ENCODE data around the gene GCHFR. TPM values are rescaled to one million over a fixed set of nuclear protein-coding genes. Genes with fewer than 3 reads are reported as not detected.
A peak's percentile ranks its signal among the peaks of the same experiment; 100 is the strongest.

The GCHFR gene
- total RNA-seq (2014; rRNA removed; shearing (Covaris generic)), result 0.82 and 1.3 TPM in 2 replicates
- polyA plus RNA-seq (2015; cell fraction: cytosol; rRNA removed), result 2.0 TPM in 1 of 2 replicates, not detected in the other
- not detected in 2 replicates for polyA plus RNA-seq (2015; cell fraction: nucleus; rRNA removed)

GRCh38 chr15:40763801-40764628 is at the start of gene GCHFR:
GCHFR (plus strand) TSS chr15:40764068; CDS start chr15:40764181, 113 bp downstream.
- no peak for DNase-seq (ENCODE audit: low read depth, low spot score)

GRCh38 chr15:40714144-40714543 is 49.7 kb upstream of the GCHFR start:
- no peak for DNase-seq (ENCODE audit: low read depth, low spot score)
- in situ Hi-C loops (cut with HindIII; ENCODE audit: low pct_unique_long_range_greater_than_20kb, low sequenced_read_pairs), result no loop called here

More at GRCh38 chr15:40763801-40764628, at the start of gene GCHFR:
- in situ Hi-C loops (cut with HindIII; ENCODE audit: low pct_unique_long_range_greater_than_20kb, low sequenced_read_pairs), result no loop called here

GRCh38 chr15:40716165-40716564 is 47.7 kb upstream of the GCHFR start:
- in situ Hi-C loops (cut with HindIII; ENCODE audit: low pct_unique_long_range_greater_than_20kb, low sequenced_read_pairs), result no loop called here
- no peak for DNase-seq (ENCODE audit: low read depth, low spot score)

DNA sequence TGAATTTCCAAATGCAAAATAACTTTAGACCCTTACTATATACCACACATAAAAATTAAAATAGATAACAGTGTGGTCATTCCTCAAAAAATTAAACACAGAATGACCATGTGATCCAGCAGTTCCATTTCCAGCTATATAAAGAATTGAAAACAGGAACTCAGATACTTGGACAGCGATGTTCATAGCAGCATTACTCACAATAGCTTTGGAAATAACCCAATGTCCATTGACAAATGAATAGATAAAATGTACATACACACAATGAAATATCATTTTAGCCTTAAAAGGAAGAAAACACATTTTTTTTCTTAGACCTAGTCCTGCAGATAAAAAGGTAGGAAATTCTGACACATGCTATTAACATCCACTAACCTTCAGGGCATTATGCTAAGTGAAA is 42.2 kb upstream of the GCHFR start:
- DNase-seq (ENCODE audit: low read depth, low spot score), result no peak
- in situ Hi-C loops (cut with HindIII; ENCODE audit: low pct_unique_long_range_greater_than_20kb, low sequenced_read_pairs), result no loop called here

GRCh38 chr15:40722354-40722753 is 41.5 kb upstream of the GCHFR start:
- in situ Hi-C loops (cut with HindIII; ENCODE audit: low pct_unique_long_range_greater_than_20kb, low sequenced_read_pairs), result no loop called here

DNA sequence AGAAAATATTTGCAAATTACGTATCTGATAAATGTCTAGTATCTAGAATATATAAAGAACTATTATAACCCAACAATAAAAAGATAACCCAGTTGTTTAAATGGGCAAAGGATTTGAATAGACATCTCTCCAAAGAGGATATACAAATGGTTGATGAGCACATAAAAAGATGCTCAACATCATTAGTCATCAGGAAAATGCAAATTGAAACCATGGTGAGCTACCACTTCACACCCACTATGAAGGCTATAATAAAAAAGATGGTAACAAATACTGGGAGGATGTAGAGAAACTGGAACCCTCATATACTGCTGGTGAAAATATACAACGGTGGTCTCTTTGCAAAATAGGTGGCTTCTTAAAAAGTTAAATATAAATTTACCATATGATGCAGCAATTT is 40.9 kb upstream of the GCHFR start:
- in situ Hi-C loops (cut with HindIII; ENCODE audit: low pct_unique_long_range_greater_than_20kb, low sequenced_read_pairs), result no loop called here
- DNase-seq (ENCODE audit: low read depth, low spot score), result no peak

More at GRCh38 chr15:40722354-40722753, 41.5 kb upstream of the GCHFR start:
- DNase-seq (ENCODE audit: low read depth, low spot score), result no peak

GRCh38 chr15:40723919-40724318 is 39.9 kb upstream of the GCHFR start:
- no peak for DNase-seq (ENCODE audit: low read depth, low spot score)
- in situ Hi-C loops (cut with HindIII; ENCODE audit: low pct_unique_long_range_greater_than_20kb, low sequenced_read_pairs), result no loop called here

DNA sequence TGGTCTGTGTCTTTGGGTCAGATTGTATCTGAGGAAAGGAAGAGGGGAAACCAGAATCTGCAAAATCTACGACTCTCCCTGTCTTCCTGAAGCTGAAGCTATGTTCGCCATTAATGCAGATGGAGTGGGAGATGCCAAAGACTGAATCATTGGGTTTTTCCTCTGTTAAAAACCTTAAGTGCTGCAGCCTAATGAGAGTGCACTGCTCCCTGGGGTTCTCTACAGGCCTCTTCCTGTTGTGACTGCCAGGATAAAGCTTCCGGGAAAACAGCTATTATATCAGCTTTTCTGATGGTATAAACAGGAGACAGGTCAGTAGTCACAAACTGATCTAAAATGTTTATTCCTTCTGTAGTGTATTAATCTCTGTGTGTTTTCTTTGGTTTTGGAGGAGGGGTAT is 32.8 kb upstream of the GCHFR start:
- in situ Hi-C loops (cut with HindIII; ENCODE audit: low pct_unique_long_range_greater_than_20kb, low sequenced_read_pairs), result no loop called here
- DNase-seq (ENCODE audit: low read depth, low spot score), result no peak

- in situ Hi-C loops (cut with HindIII; ENCODE audit: low pct_unique_long_range_greater_than_20kb, low sequenced_read_pairs), result no loop called here
- no peak for DNase-seq (ENCODE audit: low read depth, low spot score)
Measured at GRCh38 chr15:40736575-40736974, 27.3 kb upstream of the GCHFR start.

- DNase-seq (ENCODE audit: low read depth, low spot score), result no peak
- in situ Hi-C loops (cut with HindIII; ENCODE audit: low pct_unique_long_range_greater_than_20kb, low sequenced_read_pairs), result no loop called here
Measured at GRCh38 chr15:40737048-40737447, 26.8 kb upstream of the GCHFR start.

GRCh38 chr15:40739047-40739446 is 24.8 kb upstream of the GCHFR start:
- in situ Hi-C loops (cut with HindIII; ENCODE audit: low pct_unique_long_range_greater_than_20kb, low sequenced_read_pairs), result no loop called here
- DNase-seq (ENCODE audit: low read depth, low spot score), result no peak

GRCh38 chr15:40739854-40740253 is 24.0 kb upstream of the GCHFR start:
- no peak for DNase-seq (ENCODE audit: low read depth, low spot score)
- in situ Hi-C loops (cut with HindIII; ENCODE audit: low pct_unique_long_range_greater_than_20kb, low sequenced_read_pairs), result no loop called here

DNA sequence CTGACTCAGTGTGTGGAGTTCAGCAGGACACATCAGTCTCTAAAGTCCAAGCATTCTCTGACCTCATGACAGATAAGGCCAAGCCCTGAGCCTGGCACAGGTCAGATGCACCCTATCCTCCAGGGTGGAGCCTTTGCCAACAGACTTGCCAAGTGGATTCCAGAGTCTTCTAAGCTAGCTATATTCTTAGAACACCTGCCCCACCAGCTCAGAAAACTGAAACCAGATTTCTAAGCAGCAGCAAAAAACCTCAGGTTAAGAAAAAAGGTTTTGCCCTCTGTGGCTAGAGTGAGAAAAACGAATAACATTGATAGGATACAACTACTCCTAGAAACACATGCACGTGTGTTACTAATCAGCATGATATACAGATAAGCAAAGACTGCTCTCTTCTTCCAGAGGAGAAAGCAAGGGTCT is 20.4 kb upstream of the GCHFR start:
- in situ Hi-C loops (cut with HindIII; ENCODE audit: low pct_unique_long_range_greater_than_20kb, low sequenced_read_pairs), result no loop called here
- no peak for DNase-seq (ENCODE audit: low read depth, low spot score)

- DNase-seq (ENCODE audit: low read depth, low spot score), result no peak
- in situ Hi-C loops (cut with HindIII; ENCODE audit: low pct_unique_long_range_greater_than_20kb, low sequenced_read_pairs), result no loop called here
Measured at GRCh38 chr15:40743921-40744814, 19.7 kb upstream of the GCHFR start.

DNA sequence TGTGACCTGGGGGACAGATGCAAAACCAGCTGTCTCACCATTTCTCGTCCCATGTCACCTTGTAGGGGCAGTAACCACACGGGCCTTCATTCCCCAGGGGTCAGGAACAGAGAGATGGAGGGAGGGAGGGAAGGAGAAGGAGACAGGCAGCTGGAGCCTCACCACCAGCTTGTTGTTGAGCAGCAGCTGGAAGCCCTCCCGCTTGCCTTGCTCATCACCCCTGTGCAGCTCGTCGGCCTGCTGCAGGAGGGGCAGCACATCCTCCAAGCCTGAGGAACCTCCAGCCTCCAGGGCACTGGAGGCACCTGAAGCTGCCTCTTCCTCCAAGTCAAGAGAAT is 19.1 kb upstream of the GCHFR start:
- in situ Hi-C loops (cut with HindIII; ENCODE audit: low pct_unique_long_range_greater_than_20kb, low sequenced_read_pairs), result no loop called here
- no peak for DNase-seq (ENCODE audit: low read depth, low spot score)

DNA sequence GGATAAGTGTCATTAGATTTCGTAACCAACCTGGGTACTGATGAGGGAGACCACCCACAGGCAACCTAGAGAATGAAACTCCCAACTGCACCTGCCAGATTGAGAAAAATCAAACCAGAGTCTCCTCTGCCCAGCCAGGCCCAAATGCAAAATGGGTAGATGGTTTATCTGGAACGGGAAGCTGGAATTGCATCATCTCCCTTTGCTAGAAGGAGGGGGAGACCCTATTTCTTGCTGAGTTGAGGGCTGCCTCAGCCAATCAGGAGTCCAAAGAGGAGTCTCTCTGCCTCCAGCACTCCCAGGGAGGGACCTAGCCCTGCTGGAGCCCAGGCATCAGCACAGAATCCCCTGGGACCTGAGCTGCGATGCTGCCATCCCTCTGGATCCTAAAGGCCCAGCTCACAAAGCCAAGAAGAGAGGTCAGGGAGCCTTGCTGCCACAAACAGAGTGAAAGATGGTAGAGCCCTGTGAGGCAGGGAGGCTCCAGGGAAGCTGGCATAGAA is 16.9 kb upstream of the GCHFR start:
- in situ Hi-C loops (cut with HindIII; ENCODE audit: low pct_unique_long_range_greater_than_20kb, low sequenced_read_pairs), result no loop called here
- DNase-seq (ENCODE audit: low read depth, low spot score), result no peak

DNA sequence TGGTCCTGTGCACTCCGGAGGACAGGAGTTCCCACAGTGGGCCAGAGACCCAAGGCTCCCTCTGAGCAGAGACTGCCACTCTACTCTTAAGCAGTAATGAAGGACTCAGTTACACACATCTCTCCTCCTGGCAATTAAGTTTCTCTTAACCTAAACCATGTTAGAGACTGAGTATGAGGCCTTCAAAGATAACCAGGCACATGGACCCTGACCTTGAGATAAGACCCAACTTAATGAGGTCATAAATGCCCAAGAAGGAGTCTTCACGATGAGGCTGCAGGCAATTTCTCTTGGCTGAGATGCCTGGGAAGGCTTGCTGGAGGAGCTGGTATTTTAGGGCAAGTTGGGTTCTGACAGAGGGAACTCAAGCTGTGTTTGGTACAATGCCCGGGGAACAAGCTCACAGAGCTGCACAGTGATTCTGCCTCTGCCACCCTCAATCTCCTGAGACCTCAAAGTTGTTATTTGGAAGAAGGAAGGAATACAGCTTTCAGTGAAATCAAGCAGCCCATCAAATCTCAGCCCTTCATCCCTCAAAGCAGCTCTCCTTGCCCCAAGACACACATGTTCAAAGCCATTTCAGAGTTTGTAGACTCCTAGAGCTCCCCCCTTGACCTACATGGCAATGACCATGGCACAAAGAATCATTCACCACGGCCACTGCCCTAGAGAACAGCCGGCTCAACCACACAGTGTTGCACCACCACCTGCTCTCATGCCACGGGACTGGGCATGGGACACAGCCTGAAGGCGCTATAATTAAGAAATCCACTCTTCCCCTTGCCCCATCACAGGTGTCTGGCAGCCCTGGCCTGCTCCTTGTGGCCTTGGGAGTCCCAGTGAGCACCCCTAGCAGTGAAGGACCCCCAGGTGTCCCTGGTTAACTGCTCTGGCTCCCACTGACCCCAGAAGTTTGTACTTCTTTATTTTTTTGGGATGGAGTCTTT is 15.9 kb upstream of the GCHFR start:
- DNase-seq (ENCODE audit: low read depth, low spot score), result peak; percentile 63
- in situ Hi-C loops (cut with HindIII; ENCODE audit: low pct_unique_long_range_greater_than_20kb, low sequenced_read_pairs), result no loop called here

All from SK-MEL-5 (cell line).